Kidney (tissue), 14 donors: ENCODE measurements around the gene SH3BP5L. TPM values are rescaled to one million over a fixed set of nuclear protein-coding genes. Genes with fewer than 3 reads are reported as not detected.

ENCODE experiments used
- DNase-seq, 5 donors: peaks; one replicate each; pipeline ENCODE4 v3.0.0-alpha.2; 2013 to 2020
- FAIRE-seq: peaks from 2 replicates; lab custom pipeline; 2012; peaks lifted over from hg19 to GRCh38; lab: Jason Lieb, UNC
- H3K27ac ChIP-seq, 2 donors: one replicate each; pipeline ENCODE4 v1.7.0; 2013; ENCODE audit warnings: low read depth in 2 of 2, low read length in 2 of 2, inconsistent platforms in 1 of 2
- H3K27me3 ChIP-seq: one replicate; pipeline ENCODE4 v1.7.1; 2013; ENCODE audit warnings: low read length, inconsistent platforms; ENCODE audit not compliant: control insufficient read depth, insufficient read depth
- H3K36me3 ChIP-seq, 3 donors: one replicate each; pipeline versions ENCODE4 v1.7.0 to v1.7.1; 2013; ENCODE audit warnings: low read length in 3 of 3, control low read depth in 1 of 3, inconsistent platforms in 1 of 3; ENCODE audit not compliant: insufficient read depth in 3 of 3, control insufficient read depth in 2 of 3
- H3K4me1 ChIP-seq, 3 donors: one replicate each; pipeline versions ENCODE4 v1.7.0 to v1.7.1; 2013; ENCODE audit warnings: low read length in 3 of 3, inconsistent platforms in 1 of 3, low read depth in 1 of 3; ENCODE audit not compliant: control insufficient read depth in 2 of 3, insufficient read depth in 2 of 3
- H3K4me3 ChIP-seq, 3 donors: one replicate each; pipeline versions ENCODE4 v1.7.0 to v1.8.1; 2013; ENCODE audit warnings: low read length in 3 of 3, control low read depth in 1 of 3, inconsistent platforms in 1 of 3
- H3K9ac ChIP-seq, 3 donors: one replicate each; pipeline versions ENCODE4 v1.7.0 to v1.7.1; 2013; ENCODE audit warnings: low read length in 3 of 3, control low read depth in 1 of 3, inconsistent platforms in 1 of 3
- H3K9me3 ChIP-seq, 3 donors: one replicate each; pipeline versions ENCODE4 v1.7.0 to v1.7.1; 2013; ENCODE audit warnings: low read length in 3 of 3, control low read depth in 1 of 3, inconsistent platforms in 1 of 3; ENCODE audit not compliant: control insufficient read depth in 2 of 3, insufficient read depth in 1 of 3
- CTCF ChIP-seq: IDR thresholded peaks from 3 replicates; pipeline ENCODE4 v1.5.1; 2012; ENCODE audit warnings: mild to moderate bottlenecking, moderate library complexity, borderline replicate concordance; ENCODE audit not compliant: insufficient read depth; ENCODE audit errors: extremely low read depth
- intact Hi-C: fragments of 100-400 bp; cut with DNase I; formaldehyde crosslinking; loops from one replicate; pipeline ENCODE4 v1.11.1; 2022
- polyA plus RNA-seq: library from polyadenylated mRNA; stranded (reverse); fragments of 350-450 nt; fragmentation: Illumina TruSeq; extraction: RNeasy Lipid Tissue Mini Kit (QIAGEN cat#74804); gene quantifications from one replicate; pipeline ENCODE4 v1.2.3, GENCODE V29; 2014; ENCODE audit warnings: low read depth, low replicate concordance; ENCODE audit not compliant: insufficient read depth
- total RNA-seq: library from RNA; stranded (reverse); fragmentation: NEBNext Ultra II Directional; extraction: Animal tissue kit (Norgen Biotek cat#: 25700); gene quantifications from one replicate; pipeline ENCODE4 v1.2.1, GENCODE V29; 2021
- donor health status: control.
- donor health status: control.
- donor health status: control.
- donor health status: control.
- donor health status: control.
- donor health status: DM: yes; HTN: yes; CAD: no.
- donor health status: Normal renal cell carcinoma (clear cell type).

SH3BP5L gene
- total and polyA plus RNA-seq, 2 donors from 2014 or later = 16.6 to 24.9 TPM

GRCh38 chr1:248839168-248839555 is 13.4 kb upstream of the SH3BP5L start:
- peaks cover 0 to 22% (median 6%) of the 10 kb centered on the region in 3 donors for H3K4me1 ChIP-seq
- peak overlapping the region; percentile 85 to 99 (median 87) for H3K9ac ChIP-seq
- no peaks in the 10 kb centered on the region for H3K27me3 ChIP-seq
- H3K27ac ChIP-seq = peak overlapping the region; percentile 100
- peak overlapping the region; percentile 81 to 92 (median 85) for H3K4me3 ChIP-seq
- no peak for FAIRE-seq
- no peaks in the 10 kb centered on the region for H3K36me3 ChIP-seq
- intact Hi-C loops = no loop called here
- TF ChIP-seq CTCF = no peak
- no peaks in the 10 kb centered on the region for H3K9me3 ChIP-seq
- DNase-seq = no peak

- no peak for FAIRE-seq
- H3K9me3 ChIP-seq = no peaks in the 10 kb centered on the region
Observed at GRCh38 chr1:248838357-248839167, 12.8 kb upstream of the SH3BP5L start.

GRCh38 chr1:248837781-248838356 is 12.2 kb upstream of the SH3BP5L start, which contains the start of gene ZNF672:
ZNF672 (plus strand) TSS chr1:248838224; CDS start chr1:248847275, 9,051 bp downstream.
- Histone ChIP-seq H3K4me3 (peak within 1 kb of the TSS; percentile 82 to 92 (median 85)), H3K27ac (peak within 1 kb of the TSS; percentile 100), H3K9me3 (no peaks in the 10 kb centered on the region), H3K4me1 (peaks cover 0 to 22% (median 6%) of the 10 kb centered on the region in 3 donors), H3K9ac (peak within 1 kb of the TSS; percentile 87 to 99 (median 89)), H3K27me3 (no peaks in the 10 kb centered on the region), H3K36me3 (no peaks in the 10 kb centered on the region)
- TF ChIP-seq CTCF = no peak
- FAIRE-seq = no peak
- peak; percentile 99 to 100 (median 99) for DNase-seq
- intact Hi-C loops = no loop called here

More at GRCh38 chr1:248838357-248839167, 12.8 kb upstream of the SH3BP5L start:
- Histone ChIP-seq H3K27me3 (no peaks in the 10 kb centered on the region), H3K9ac (peak overlapping the region; percentile 85 to 99 (median 87)), H3K4me3 (peak overlapping the region; percentile 81 to 92 (median 85)), H3K4me1 (peaks cover 0 to 22% (median 6%) of the 10 kb centered on the region in 3 donors), H3K36me3 (no peaks in the 10 kb centered on the region), H3K27ac (peak overlapping the region; percentile 100)
- TF ChIP-seq CTCF = no peak
- peak; percentile 93 to 98 (median 97) for DNase-seq
- intact Hi-C loops = no loop called here
